ENCODE data around the gene KRTAP12-3.
"Not testable (repeated sequence)": the region's sequence is repeated elsewhere in the genome, so short reads cannot be mapped to it uniquely, and the experiment has no call there.

The KRTAP12-3 gene

DNA sequence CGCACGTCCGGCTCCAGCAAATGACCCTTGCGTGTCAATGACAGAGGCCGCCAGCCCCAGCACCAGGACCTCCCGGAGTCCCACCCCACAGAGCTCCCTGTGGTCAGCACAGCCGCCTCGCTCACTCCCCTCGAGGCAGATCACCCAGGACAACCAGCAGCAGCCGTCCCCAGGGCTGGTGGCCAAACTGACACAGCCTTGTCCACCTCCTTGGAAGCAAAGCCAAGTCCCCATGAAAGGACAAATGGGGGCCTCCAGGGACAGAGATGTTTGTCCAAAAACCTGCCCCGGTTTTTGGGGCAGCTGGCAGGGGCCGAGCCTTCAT lies 18.4 kb upstream of the KRTAP12-3 start:
- Mint-ChIP-seq H3K36me3 (ENCODE audit: low read depth) (peaks cover 3% of the 10 kb centered on the region), H3K4me3 (no peak overlapping the region), H3K27me3 (ENCODE audit: low read depth, poor library complexity) (peaks cover 6% of the 10 kb centered on the region), H3K4me1 (peaks cover 10% of the 10 kb centered on the region), H3K27ac (no peak overlapping the region), H3K9me3 (peaks cover 49% of the 10 kb centered on the region)
- DNase-seq: no peak
- TF ChIP-seq, protein P1, sequence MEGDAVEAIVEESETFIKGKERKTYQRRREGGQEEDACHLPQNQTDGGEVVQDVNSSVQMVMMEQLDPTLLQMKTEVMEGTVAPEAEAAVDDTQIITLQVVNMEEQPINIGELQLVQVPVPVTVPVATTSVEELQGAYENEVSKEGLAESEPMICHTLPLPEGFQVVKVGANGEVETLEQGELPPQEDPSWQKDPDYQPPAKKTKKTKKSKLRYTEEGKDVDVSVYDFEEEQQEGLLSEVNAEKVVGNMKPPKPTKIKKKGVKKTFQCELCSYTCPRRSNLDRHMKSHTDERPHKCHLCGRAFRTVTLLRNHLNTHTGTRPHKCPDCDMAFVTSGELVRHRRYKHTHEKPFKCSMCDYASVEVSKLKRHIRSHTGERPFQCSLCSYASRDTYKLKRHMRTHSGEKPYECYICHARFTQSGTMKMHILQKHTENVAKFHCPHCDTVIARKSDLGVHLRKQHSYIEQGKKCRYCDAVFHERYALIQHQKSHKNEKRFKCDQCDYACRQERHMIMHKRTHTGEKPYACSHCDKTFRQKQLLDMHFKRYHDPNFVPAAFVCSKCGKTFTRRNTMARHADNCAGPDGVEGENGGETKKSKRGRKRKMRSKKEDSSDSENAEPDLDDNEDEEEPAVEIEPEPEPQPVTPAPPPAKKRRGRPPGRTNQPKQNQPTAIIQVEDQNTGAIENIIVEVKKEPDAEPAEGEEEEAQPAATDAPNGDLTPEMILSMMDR (IDR thresholded peaks at IDR 0.05): no peak

DNA sequence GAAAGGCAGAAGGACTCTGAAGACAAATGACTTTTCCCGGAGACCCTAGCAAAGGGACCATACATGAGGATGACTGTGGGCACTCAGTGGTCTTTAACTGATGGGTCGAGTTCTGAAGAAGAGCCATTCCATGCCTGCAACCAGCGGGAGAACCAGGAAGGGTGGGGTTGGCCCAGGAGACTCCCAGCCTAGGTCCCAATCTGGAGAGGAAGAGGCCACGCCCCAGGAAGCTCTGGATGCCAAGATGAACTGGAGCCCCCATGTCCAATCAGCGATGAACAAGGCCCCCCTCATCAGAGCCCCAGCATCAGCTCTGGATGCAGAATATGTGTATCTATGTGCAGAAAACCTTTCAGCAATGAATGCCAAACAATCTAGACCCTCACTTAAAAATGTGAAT lies 17.0 kb upstream of the KRTAP12-3 start:
- Mint-ChIP-seq H3K36me3 (ENCODE audit: low read depth) (peaks cover 12% of the 10 kb centered on the region), H3K27me3 (ENCODE audit: low read depth, poor library complexity) (peaks cover 6% of the 10 kb centered on the region), H3K9me3 (peaks cover 58% of the 10 kb centered on the region), H3K27ac (no peak overlapping the region), H3K4me3 (no peak overlapping the region), H3K4me1 (peaks cover 10% of the 10 kb centered on the region)
- TF ChIP-seq, protein P1 (IDR thresholded peaks at IDR 0.05): no peak
- DNase-seq: no peak

- Mint-ChIP-seq H3K36me3 (ENCODE audit: low read depth) (peaks cover 12% of the 10 kb centered on the region), H3K27me3 (ENCODE audit: low read depth, poor library complexity) (peaks cover 12% of the 10 kb centered on the region), H3K4me1 (peaks cover 19% of the 10 kb centered on the region), H3K27ac (no peak overlapping the region), H3K4me3 (no peak overlapping the region), H3K9me3 (peaks cover 68% of the 10 kb centered on the region)
- TF ChIP-seq, protein P1 (IDR thresholded peaks at IDR 0.05): no peak
- no peak for DNase-seq
These were observed 13.9 kb upstream of the KRTAP12-3 start for GRCh38 chr21:44643741-44644310.

GRCh38 chr21:44644878-44645277 lies 12.9 kb upstream of the KRTAP12-3 start:
- Mint-ChIP-seq H3K36me3 (ENCODE audit: low read depth) (peaks cover 12% of the 10 kb centered on the region), H3K4me1 (peaks cover 19% of the 10 kb centered on the region), H3K27ac (no peak overlapping the region), H3K9me3 (peaks cover 66% of the 10 kb centered on the region), H3K4me3 (no peak overlapping the region), H3K27me3 (ENCODE audit: low read depth, poor library complexity) (peaks cover 12% of the 10 kb centered on the region)
- TF ChIP-seq, protein P1 (IDR thresholded peaks at IDR 0.05): no peak
- DNase-seq: no peak

GRCh38 chr21:44646366-44647221 lies 11.1 kb upstream of the KRTAP12-3 start, which contains the start of gene KRTAP10-11:
TSS of gene KRTAP10-11 (plus strand) at chr21:44646414. CDS start at chr21:44646459, 45 bp downstream.
- Mint-ChIP-seq H3K27me3 (ENCODE audit: low read depth, poor library complexity) (peaks cover 12% of the 10 kb centered on the region), H3K36me3 (ENCODE audit: low read depth) (peaks cover 12% of the 10 kb centered on the region), H3K27ac (peak within 1 kb of the TSS; percentile 48), H3K9me3 (peaks cover 49% of the 10 kb centered on the region), H3K4me1 (peaks cover 19% of the 10 kb centered on the region)
- DNase-seq, H3K4me3 Mint-ChIP-seq: not testable (repeated sequence)

DNA sequence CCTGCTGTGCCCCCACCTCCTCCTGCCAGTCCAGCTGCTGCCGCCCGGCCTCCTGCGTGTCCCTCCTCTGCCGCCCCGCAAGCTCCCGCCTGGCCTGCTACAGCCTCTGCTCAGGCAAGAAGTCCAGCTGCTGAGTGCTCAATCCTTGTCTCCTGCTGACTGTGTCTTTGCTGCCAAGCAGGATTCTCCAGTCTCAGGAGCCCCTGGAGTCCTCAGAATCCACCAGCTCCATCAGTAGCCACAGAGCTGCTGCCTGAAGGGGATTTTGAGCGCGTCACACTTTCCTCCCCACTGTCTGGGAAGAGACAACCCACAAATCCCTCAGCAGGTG lies 10.5 kb upstream of the KRTAP12-3 start:
- Mint-ChIP-seq H3K36me3 (ENCODE audit: low read depth) (peaks cover 12% of the 10 kb centered on the region), H3K27ac (peak overlapping the region; percentile 48), H3K4me3 (no peak overlapping the region), H3K4me1 (peaks cover 19% of the 10 kb centered on the region), H3K27me3 (ENCODE audit: low read depth, poor library complexity) (peaks cover 12% of the 10 kb centered on the region), H3K9me3 (peaks cover 43% of the 10 kb centered on the region)
- TF ChIP-seq, protein P1 (IDR thresholded peaks at IDR 0.05): no peak
- no peak for DNase-seq

Measured in nephron progenitor cell (in vitro differentiated cells).